Measurements from ENCODE around the gene MAP3K4. TPM values are rescaled to one million over a fixed set of nuclear protein-coding genes. Genes with fewer than 3 reads are reported as not detected.

Gene MAP3K4
- total and polyA plus RNA-seq, 2 of the 4 experiments (the other 2 are of a cell fraction), result 11.5 to 20.4 TPM

DNA sequence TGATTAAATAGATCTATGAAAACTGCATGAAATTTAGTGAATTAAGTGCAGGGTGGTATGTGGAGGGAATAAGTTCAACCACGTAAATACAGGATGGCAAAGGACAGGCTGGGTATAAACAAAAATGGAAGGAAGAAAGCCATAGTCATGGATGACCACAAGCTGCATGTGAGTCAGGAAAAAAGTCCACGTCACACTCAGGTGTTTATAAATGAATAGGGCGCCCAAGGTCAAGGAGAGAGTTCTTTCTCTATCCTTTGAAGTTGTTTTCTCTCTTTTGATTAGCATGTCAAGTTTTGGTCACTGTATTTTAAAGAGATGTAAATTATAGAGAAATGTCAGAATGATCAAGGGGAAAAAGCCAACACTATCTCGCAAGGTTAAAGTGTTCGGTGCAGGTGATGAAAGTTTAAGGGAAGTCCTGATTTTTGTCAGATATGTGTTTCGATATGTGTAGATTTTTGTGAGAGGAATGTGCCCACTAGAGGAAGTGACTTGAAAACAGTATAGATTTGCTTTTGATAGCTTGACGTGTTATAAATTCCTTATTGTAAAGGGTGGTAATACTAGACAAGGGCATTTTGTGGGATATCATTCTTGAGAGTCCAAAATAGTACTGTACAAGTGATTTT, 58.7 kb downstream of the MAP3K4 start:
- no peak for ATAC-seq (ENCODE audit: low read depth)

More for the DNA sequence above, 58.7 kb downstream of the MAP3K4 start:
- Histone ChIP-seq H2BK120ac (ENCODE audit: low read depth, low read length) (no peak overlapping the region), H4K20me1 (ENCODE audit: insufficient read depth, low read length) (no peaks in the 10 kb centered on the region), H2AK9ac (replicated peaks; ENCODE audit: low read depth, low read length, poor library complexity) (no peak overlapping the region), H3K36me3 (ENCODE audit: control insufficient read depth, insufficient read depth, low read length) (peaks cover 10% of the 10 kb centered on the region), H3K23ac (ENCODE audit: low read depth, low read length) (no peak overlapping the region), H3K14ac (replicated peaks; ENCODE audit: low read depth, low read length) (no peak overlapping the region), H2BK15ac (ENCODE audit: low read depth, low read length) (no peak overlapping the region), H2AFZ (replicated peaks; ENCODE audit: low read length, poor library complexity) (no peak overlapping the region), H3K18ac (ENCODE audit: low read depth, low read length) (no peak overlapping the region), H4K91ac (ENCODE audit: insufficient read depth, low read depth, low read length) (no peak overlapping the region), H3K9me1 (ENCODE audit: insufficient read depth, low read length) (no peaks in the 10 kb centered on the region), H2BK20ac (ENCODE audit: low read depth, low read length) (no peak overlapping the region), H3K4ac (ENCODE audit: low read depth, low read length) (no peak overlapping the region), H3K9me3 (ENCODE audit: control insufficient read depth, insufficient read depth, low read length) (no peaks in the 10 kb centered on the region), H4K8ac (ENCODE audit: low read depth in 2 of 2, low read length in 2 of 2) (no peak overlapping the region), H2AK5ac (ENCODE audit: low read depth, low read length) (no peak overlapping the region), H3K27me3 (ENCODE audit: control insufficient read depth, insufficient read depth, low read length) (no peaks in the 10 kb centered on the region), H3K79me1 (ENCODE audit: low read depth in 1 of 2, low read length in 2 of 2) (peaks cover 8 to 10% of the 10 kb centered on the region in 2 experiments; a peak in 2 of 4 replicates), H4K5ac (ENCODE audit: low read depth, low read length) (no peak overlapping the region), H3K27ac (ENCODE audit: insufficient read depth, low read length) (no peak overlapping the region), H3K9ac (ENCODE audit: low read depth, low read length) (no peak overlapping the region), H3K4me1 (ENCODE audit: control insufficient read depth, insufficient read depth, low read length) (no peaks in the 10 kb centered on the region), H3K4me3 (ENCODE audit: insufficient read depth, low read depth, low read length) (no peak overlapping the region), H3K56ac (ENCODE audit: extremely low read depth, insufficient read depth, low read length) (no peak overlapping the region), H2BK5ac (ENCODE audit: low read depth, low read length, poor library complexity, severe bottlenecking) (no peak overlapping the region), H3K4me2 (ENCODE audit: low read depth, low read length) (no peak overlapping the region)
- no peak for TF ChIP-seq BHLHE40 (IDR thresholded peaks at IDR 0.05; ENCODE audit: low read depth, low read length)
- TF ChIP-seq MXI1 (IDR thresholded peaks at IDR 0.05; ENCODE audit: borderline replicate concordance, low read depth, low read length), result no peak
- TF ChIP-seq MAFK (IDR thresholded peaks at IDR 0.05; ENCODE audit: low read depth, low read length), result no peak
- TF ChIP-seq, protein P1, sequence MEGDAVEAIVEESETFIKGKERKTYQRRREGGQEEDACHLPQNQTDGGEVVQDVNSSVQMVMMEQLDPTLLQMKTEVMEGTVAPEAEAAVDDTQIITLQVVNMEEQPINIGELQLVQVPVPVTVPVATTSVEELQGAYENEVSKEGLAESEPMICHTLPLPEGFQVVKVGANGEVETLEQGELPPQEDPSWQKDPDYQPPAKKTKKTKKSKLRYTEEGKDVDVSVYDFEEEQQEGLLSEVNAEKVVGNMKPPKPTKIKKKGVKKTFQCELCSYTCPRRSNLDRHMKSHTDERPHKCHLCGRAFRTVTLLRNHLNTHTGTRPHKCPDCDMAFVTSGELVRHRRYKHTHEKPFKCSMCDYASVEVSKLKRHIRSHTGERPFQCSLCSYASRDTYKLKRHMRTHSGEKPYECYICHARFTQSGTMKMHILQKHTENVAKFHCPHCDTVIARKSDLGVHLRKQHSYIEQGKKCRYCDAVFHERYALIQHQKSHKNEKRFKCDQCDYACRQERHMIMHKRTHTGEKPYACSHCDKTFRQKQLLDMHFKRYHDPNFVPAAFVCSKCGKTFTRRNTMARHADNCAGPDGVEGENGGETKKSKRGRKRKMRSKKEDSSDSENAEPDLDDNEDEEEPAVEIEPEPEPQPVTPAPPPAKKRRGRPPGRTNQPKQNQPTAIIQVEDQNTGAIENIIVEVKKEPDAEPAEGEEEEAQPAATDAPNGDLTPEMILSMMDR (conservative IDR thresholded peaks at IDR 0.05; ENCODE audit: low read depth, low read length), result no peak
- TF ChIP-seq SMC3 (IDR thresholded peaks at IDR 0.05; ENCODE audit: low read depth, low read length), result no peak
- TF ChIP-seq CHD1 (IDR thresholded peaks at IDR 0.05; ENCODE audit: low read depth, low read length), result no peak
- TF ChIP-seq RFX5 (IDR thresholded peaks at IDR 0.05; ENCODE audit: low read depth, low read length), result no peak
- dilution Hi-C loops (cut with HindIII; ENCODE audit: low sequenced_read_pairs, unreplicated experiment) (no loop called here), in situ Hi-C loops (cut with MboI; ENCODE audit: low sequenced_read_pairs) (no loop called here), intact Hi-C loops (cut with micrococcal nuclease) (no loop called here)
- DNase-seq, result peak; percentile 24
- WGBS, 2 experiments (ENCODE audit: extremely low coverage in 2 of 2, insufficient read length in 1 of 2), result 82% methylated on average over 2 of the region's 7 CpGs; no CpG with 5 or more reads in 1 of the 2 experiments
- POLR2A ChIA-PET (ENCODE audit: unreplicated experiment), result no interaction called here
- no TSS peak for BruUV-seq (replicated peaks)
- CTCF ChIA-PET, result interaction anchor here (0.5 to 0.7 kb wide), 2 partner anchors 12 to 23 kb away, joined by 3 read pairs; no protein-coding TSS in a partner anchor
